Peyer's patch (tissue), 4 donors: ENCODE data around the gene IMPDH1.

ENCODE experiments used
- CTCF ChIP-seq, 6 experiments: fragments of 450-650 bp in 4 of 6; fragments of 200-600 bp in 2 of 6; sonication (generic) in 1 of 6; IDR thresholded peaks; one replicate each; pipeline ENCODE4 v1.5.1; 2017 to 2019; ENCODE audit warnings: antibody characterized with exemption in 6 of 6, mild to moderate bottlenecking in 3 of 6, moderate library complexity in 1 of 6
- POLR2A ChIP-seq, 2 donors: fragments of 450-650 bp; IDR thresholded peaks; one replicate each; pipeline ENCODE4 v1.5.1; 2017; ENCODE audit warnings: antibody characterized with exemption in 2 of 2, mild to moderate bottlenecking in 2 of 2, moderate library complexity in 2 of 2

- no peak for TF ChIP-seq CTCF (IDR thresholded peaks at IDR 0.05)
- no peak for TF ChIP-seq POLR2A (IDR thresholded peaks at IDR 0.05)
Observed at GRCh38 chr7:128353189-128353588, 56.6 kb downstream of the IMPDH1 start.
